A549 (cell line): ENCODE measurements around the gene PCSK6. TPM values are rescaled to one million over a fixed set of nuclear protein-coding genes. Genes with fewer than 3 reads are reported as not detected.

Source experiments
- ATAC-seq, 2 experiments: fragments of 200-7000 bp in 1 of 2; fragments of >200 bp in 1 of 2; cut with Nextera tagmentation in 1 of 2; cut with Tn5 transposase in 1 of 2; 3 replicates each; pipeline versions ENCODE4 v1.8.0 to v1.9.1; 2018 to 2020; ENCODE audit warnings: mild to moderate bottlenecking in 1 of 2, moderate library complexity in 1 of 2
- CTCF ChIA-PET: fragments of 300-600 bp; sonication (Branson Sonifier 250); formaldehyde crosslinking; extraction: SDS; loops from one replicate; lab custom pipeline; 2021; ENCODE audit warnings: antibody characterized with exemption, inconsistent platforms; lab: Yijun Ruan, JAX
- POLR2A ChIA-PET: fragments of 350-600 bp; formaldehyde crosslinking; extraction: SDS; loops from one replicate; lab custom pipeline; 2021; ENCODE audit warnings: antibody characterized with exemption, inconsistent platforms; lab: Yijun Ruan, JAX
- DNase-seq, 2 experiments: peaks; one replicate each; pipeline versions ENCODE4 v3.0.0 to v3.0.0-alpha.2; 2011 to 2016; ENCODE audit warnings: low read depth in 1 of 2, low spot score in 1 of 2
- FAIRE-seq: peaks from 2 replicates; lab custom pipeline; 2011; peaks lifted over from hg19 to GRCh38; lab: Jason Lieb, UNC
- H3K27ac ChIP-seq, 2 experiments: fragments of >200 bp; sonication (Bioruptor Twin); formaldehyde crosslinking; 3 replicates each; pipeline ENCODE4 v1.5.1; 2016 to 2017
- H3K4me1 ChIP-seq: fragments of >200 bp; sonication (Bioruptor Twin); formaldehyde crosslinking; 3 replicates; pipeline ENCODE4 v1.6.1; 2016
- H3K4me2 ChIP-seq: fragments of >200 bp; sonication (Bioruptor Twin); formaldehyde crosslinking; 3 replicates; pipeline ENCODE4 v1.6.1; 2016
- H3K4me3 ChIP-seq: fragments of >200 bp; sonication (Bioruptor Twin); formaldehyde crosslinking; 3 replicates; pipeline ENCODE4 v1.5.1; 2016
- H3K9me3 ChIP-seq: fragments of >200 bp; sonication (Bioruptor Twin); formaldehyde crosslinking; 3 replicates; pipeline ENCODE4 v1.6.1; 2016
- ATOH8 ChIP-seq: fragments of 250-450 bp; sonication (Bioruptor Pico); IDR thresholded peaks from 2 replicates; pipeline ENCODE4 v1.5.0; 2020; ENCODE audit warnings: low read depth, mild to moderate bottlenecking, moderate library complexity
- BHLHE40 ChIP-seq: IDR thresholded peaks from 2 replicates; pipeline ENCODE4 v1.6.1; 2012; ENCODE audit warnings: low read depth, low read length, inconsistent platforms
- CBX2 ChIP-seq: fragments of 200-600 bp; sonication (generic); IDR thresholded peaks from 2 replicates; pipeline ENCODE4 v1.6.1; 2016; ENCODE audit warnings: low read depth, mild to moderate bottlenecking, borderline replicate concordance
- CBX8 ChIP-seq: fragments of 200-600 bp; sonication (generic); IDR thresholded peaks from 2 replicates; pipeline ENCODE4 v1.6.1; 2016
- CTCF ChIP-seq: fragments of >200 bp; sonication (Bioruptor Twin); formaldehyde crosslinking; IDR thresholded peaks from 3 replicates; pipeline ENCODE4 v1.5.1; 2016
- E2F6 ChIP-seq: IDR thresholded peaks from 2 replicates; pipeline ENCODE4 v1.6.1; 2012; ENCODE audit warnings: low read depth, borderline replicate concordance
- EHF ChIP-seq: fragments of 250-450 bp; sonication (Bioruptor Pico); IDR thresholded peaks from 2 replicates; pipeline ENCODE4 v1.5.0; 2020; ENCODE audit warnings: mild to moderate bottlenecking
- FOSB ChIP-seq: fragments of 250-450 bp; sonication (Bioruptor Pico); IDR thresholded peaks from 2 replicates; pipeline ENCODE4 v1.5.0; 2020; ENCODE audit warnings: mild to moderate bottlenecking, moderate library complexity
- FOSL2 ChIP-seq, 2 experiments: fragments of 450-650 bp in 1 of 2; fragments of >200 bp in 1 of 2; sonication (Bioruptor Twin) in 1 of 2; formaldehyde crosslinking; IDR thresholded peaks; 2 replicates each; pipeline versions ENCODE4 v1.5.0 to v1.6.1; 2016 to 2020; ENCODE audit warnings: mild to moderate bottlenecking in 1 of 2, moderate library complexity in 1 of 2
- HES2 ChIP-seq: fragments of >200 bp; sonication (Bioruptor Twin); formaldehyde crosslinking; IDR thresholded peaks from 2 replicates; pipeline ENCODE4 v1.6.1; 2016
- HEYL ChIP-seq: fragments of 250-450 bp; sonication (Bioruptor Pico); IDR thresholded peaks from 2 replicates; pipeline ENCODE4 v1.8.0; 2021; ENCODE audit warnings: mild to moderate bottlenecking, moderate library complexity
- HOXA7 ChIP-seq: fragments of 250-450 bp; sonication (Bioruptor Pico); IDR thresholded peaks from 2 replicates; pipeline ENCODE4 v1.5.0; 2020; ENCODE audit warnings: mild to moderate bottlenecking, moderate library complexity
- HOXB13 ChIP-seq: fragments of 250-450 bp; sonication (Bioruptor Pico); IDR thresholded peaks from 2 replicates; pipeline ENCODE4 v1.5.0; 2020; ENCODE audit warnings: low read depth, mild to moderate bottlenecking, moderate library complexity
- HOXB5 ChIP-seq: fragments of 250-450 bp; sonication (Bioruptor Pico); IDR thresholded peaks from 2 replicates; pipeline ENCODE4 v1.5.0; 2020; ENCODE audit warnings: mild to moderate bottlenecking, moderate library complexity
- MAX ChIP-seq: IDR thresholded peaks from 2 replicates; pipeline ENCODE4 v1.6.1; 2012
- MYC ChIP-seq: IDR thresholded peaks from 2 replicates; pipeline ENCODE4 v1.6.1; 2012; ENCODE audit warnings: mild to moderate bottlenecking, inconsistent platforms, low read length, improper control_type of control experiment, borderline replicate concordance
- NPAS2 ChIP-seq: fragments of 250-450 bp; sonication (Bioruptor Pico); IDR thresholded peaks from 2 replicates; pipeline ENCODE4 v1.8.0; 2022; ENCODE audit warnings: mild to moderate bottlenecking, moderate library complexity, borderline replicate concordance
- NR3C1 ChIP-seq: fragments of >200 bp; sonication (Bioruptor Twin); formaldehyde crosslinking; IDR thresholded peaks from 3 replicates; pipeline ENCODE4 v1.6.1; 2017
- PHF8 ChIP-seq: fragments of 200-600 bp; sonication (generic); IDR thresholded peaks from 2 replicates; pipeline ENCODE4 v1.6.1; 2016; ENCODE audit warnings: low read depth, mild to moderate bottlenecking, antibody characterized with exemption, moderate library complexity, borderline replicate concordance
- POLR2A ChIP-seq: IDR thresholded peaks from 2 replicates; pipeline ENCODE4 v1.6.1; 2012; ENCODE audit warnings: mild to moderate bottlenecking, low read length
- POLR2AphosphoS2 ChIP-seq: conservative IDR thresholded peaks from 2 replicates; pipeline ENCODE4 v1.6.1; 2012; ENCODE audit warnings: low read length, improper control_type of control experiment, inconsistent platforms
- RARB ChIP-seq: fragments of 250-450 bp; sonication (Bioruptor Pico); IDR thresholded peaks from 2 replicates; pipeline ENCODE4 v1.8.0; 2021; ENCODE audit warnings: mild to moderate bottlenecking, moderate library complexity
- REST ChIP-seq: fragments of 200-600 bp; sonication (generic); IDR thresholded peaks from 2 replicates; pipeline ENCODE4 v1.6.1; 2016; ENCODE audit warnings: antibody characterized with exemption, mild to moderate bottlenecking, moderate library complexity
- ZFP36 ChIP-seq: fragments of 450-650 bp; IDR thresholded peaks from 2 replicates; pipeline ENCODE4 v1.6.1; 2014; ENCODE audit warnings: borderline replicate concordance; ENCODE audit not compliant: partially characterized antibody
- ZNF302 ChIP-seq: fragments of 250-450 bp; sonication (Bioruptor Pico); IDR thresholded peaks from 2 replicates; pipeline ENCODE4 v1.9.0; 2021; ENCODE audit warnings: inconsistent platforms, mild to moderate bottlenecking, moderate library complexity
- WGBS: methylation state at CpG from one replicate; pipeline ENCODE4 v1.1.6; 2017; ENCODE audit errors: missing lambda C conversion rate; 5-methylcytosine and 5-hydroxymethylcytosine counted together
- polyA plus RNA-seq, 4 experiments: library from polyadenylated mRNA; depleted of rRNA in 3 of 4; stranded (reverse); fragments of >200 nt; fragmentation: RNase III in 1 of 4; extraction: RNeasy Plus Mini Kit Qiagen cat#74134 plus additional on column Dnase treatment in 1 of 4; gene quantifications; 2 replicates in 3 of 4; 3 replicates in 1 of 4; pipeline ENCODE4 v1.2.3, GENCODE V29; 2011 to 2017

The PCSK6 gene
- polyA plus RNA-seq, 2 of the 4 experiments (the other 2 are of a cell fraction): 10.0 to 15.2 TPM

GRCh38 chr15:101318147-101318819 is 171.2 kb downstream of the PCSK6 start (continued):
- TF ChIP-seq CTCF (no peak), EHF (no peak), BHLHE40 (no peak)

GRCh38 chr15:101317336-101317872 is 172.1 kb downstream of the PCSK6 start:
- POLR2A ChIA-PET: no interaction called here
- no peak overlapping the region for H3K4me2 ChIP-seq
- no peak overlapping the region for H3K4me3 ChIP-seq
- no peaks in the 10 kb centered on the region for H3K4me1 ChIP-seq
- CTCF ChIA-PET: interaction anchor here (0.7 to 5.6 kb wide), 7 partner anchors 12 to 627 kb away, joined by 3 to 27 read pairs (median 5); no protein-coding TSS in a partner anchor
- no peak for DNase-seq
- TF ChIP-seq FOSB: no peak
- no peak for TF ChIP-seq RARB
- TF ChIP-seq ZNF302: no peak
- no peak for TF ChIP-seq ZFP36
- TF ChIP-seq POLR2AphosphoS2: no peak
- TF ChIP-seq FOSL2 (IDR thresholded peaks at IDR 0.05): no peak
- no peak for TF ChIP-seq FOSL2 (CRISPR knock-in tag; IDR thresholded peaks at IDR 0.05)
- TF ChIP-seq HOXB5: no peak
- no peak for TF ChIP-seq POLR2A
- no peak for TF ChIP-seq HOXB13 (CRISPR knock-in tag)
- no peak for TF ChIP-seq CBX2
- TF ChIP-seq ATOH8 (CRISPR knock-in tag): no peak
- FAIRE-seq: no peak
- 81% methylated on average over 6 of the region's 6 CpGs for WGBS
- no peak for ATAC-seq
- H3K27ac ChIP-seq: no peak overlapping the region
- no peaks in the 10 kb centered on the region for H3K9me3 ChIP-seq

- WGBS: 89% methylated on average over 5 of the region's 5 CpGs
- ATAC-seq: no peak
Measured at GRCh38 chr15:101316529-101316928, 173.0 kb downstream of the PCSK6 start.

GRCh38 chr15:101315736-101316135 is 173.8 kb downstream of the PCSK6 start:
- WGBS: 61% methylated on average over 8 of the region's 10 CpGs
- Histone ChIP-seq H3K4me1 (no peaks in the 10 kb centered on the region), H3K4me3 (no peak overlapping the region), H3K4me2 (no peak overlapping the region), H3K9me3 (no peaks in the 10 kb centered on the region), H3K27ac (no peak overlapping the region)
- ChIA-PET CTCF (interaction anchor here (0.8 to 3.1 kb wide), 6 partner anchors 10 to 344 kb away, joined by 3 to 15 read pairs (median 6); no protein-coding TSS in a partner anchor), POLR2A (no interaction called here)
- ATAC-seq: no peak
- DNase-seq: no peak
- FAIRE-seq: no peak
- TF ChIP-seq NR3C1 (no peak), REST (no peak), FOSB (no peak), HEYL (CRISPR knock-in tag) (no peak), E2F6 (no peak), CBX2 (no peak), HES2 (no peak), HOXA7 (no peak), CBX8 (no peak), MAX (no peak), NPAS2 (CRISPR knock-in tag) (no peak), RARB (no peak), MYC (no peak), POLR2A (no peak)

More at GRCh38 chr15:101316529-101316928, 173.0 kb downstream of the PCSK6 start:
- TF ChIP-seq PHF8: no peak
- ChIA-PET CTCF (interaction anchor here (0.7 to 3.1 kb wide), 7 partner anchors 14 to 627 kb away, joined by 3 to 15 read pairs (median 4); no protein-coding TSS in a partner anchor), POLR2A (no interaction called here)
- Histone ChIP-seq H3K4me2 (no peak overlapping the region), H3K4me3 (no peak overlapping the region), H3K4me1 (no peaks in the 10 kb centered on the region), H3K9me3 (no peaks in the 10 kb centered on the region), H3K27ac (no peak overlapping the region)
- no peak for FAIRE-seq
- DNase-seq: no peak
